K562 (cell line): ENCODE data around the gene VPS33A. TPM values are rescaled to one million over a fixed set of nuclear protein-coding genes. Genes with fewer than 3 reads are reported as not detected.

Source experiments
- CREB3L1 ChIP-seq: fragments of 450-650 bp; IDR thresholded peaks from 2 replicates; pipeline ENCODE4 v1.6.1; 2014; ENCODE audit warnings: low read depth, mild to moderate bottlenecking, moderate library complexity, borderline replicate concordance
- FOXP4 ChIP-seq: sonication (generic); formaldehyde crosslinking; IDR thresholded peaks from 2 replicates; pipeline ENCODE4 v1.8.0; 2022; ENCODE audit warnings: mild to moderate bottlenecking, missing genetic modification reagents, borderline replicate concordance
- KDM2B ChIP-seq: fragments of 250-450 bp; sonication (Bioruptor Pico); IDR thresholded peaks from 2 replicates; pipeline ENCODE4 v1.8.0; 2021; ENCODE audit warnings: mild to moderate bottlenecking, moderate library complexity
- MAFK ChIP-seq: IDR thresholded peaks from 2 replicates; pipeline ENCODE4 v1.6.1; 2011; ENCODE audit warnings: low read length, improper control_type of control experiment
- NFIX ChIP-seq: fragments of 250-450 bp; sonication (Bioruptor Pico); IDR thresholded peaks from 2 replicates; pipeline ENCODE4 v1.4.0; 2020; ENCODE audit warnings: low read depth, mild to moderate bottlenecking, moderate library complexity
- OTX1 ChIP-seq: fragments of 450-650 bp; formaldehyde crosslinking; IDR thresholded peaks from 2 replicates; pipeline ENCODE4 v1.4.0; 2022; ENCODE audit warnings: mild to moderate bottlenecking
- PML ChIP-seq: IDR thresholded peaks from 2 replicates; pipeline ENCODE4 v1.6.1; 2012; ENCODE audit warnings: low read length, inconsistent platforms
- POLR2AphosphoS2 ChIP-seq: IDR thresholded peaks from 2 replicates; pipeline ENCODE4 v1.6.1; 2012; ENCODE audit warnings: low read length, improper control_type of control experiment
- PTTG1 ChIP-seq: fragments of 450-650 bp; IDR thresholded peaks from 2 replicates; pipeline ENCODE4 v1.6.1; 2016; ENCODE audit warnings: low read depth, mild to moderate bottlenecking, missing genetic modification characterization, missing compliant biosample characterization
- RFX5 ChIP-seq: IDR thresholded peaks from 2 replicates; pipeline ENCODE4 v1.6.1; 2011; ENCODE audit warnings: low read depth, mild to moderate bottlenecking, improper control_type of control experiment, low read length
- TAF9B ChIP-seq: fragments of 450-650 bp; IDR thresholded peaks from 2 replicates; pipeline ENCODE4 v1.6.1; 2018; ENCODE audit warnings: mild to moderate bottlenecking; ENCODE audit not compliant: partially characterized antibody
- U2AF2 ChIP-seq: fragments of 200-400 bp; formaldehyde crosslinking; optimal IDR thresholded peaks from 2 replicates; pipeline ENCODE3; 2017; ENCODE audit warnings: low read depth, mild to moderate bottlenecking, low read length
- ZKSCAN1 ChIP-seq: fragments of 150-350 bp; IDR thresholded peaks from 2 replicates; pipeline ENCODE4 v1.6.1; 2016; ENCODE audit warnings: low read depth, low read length
- ZNF384 ChIP-seq: IDR thresholded peaks from 2 replicates; pipeline ENCODE4 v1.6.1; 2012; ENCODE audit warnings: low read depth, low read length, improper control_type of control experiment
- ZNF407 ChIP-seq: fragments of 450-650 bp; IDR thresholded peaks from 2 replicates; pipeline ENCODE4 v1.6.1; 2016; ENCODE audit warnings: low read depth
- polyA plus RNA-seq, 8 experiments: library from polyadenylated mRNA; depleted of rRNA in 4 of 8; stranded (reverse) in 5 of 8; unstranded in 3 of 8; fragments of >200 nt; fragmentation: Nextera tagmentation in 2 of 8; fragmentation: Illumina TruSeq in 1 of 8; extraction: Ambion mirVana in 2 of 8; extraction: Trizol in 1 of 8; gene quantifications; 2 replicates each; pipeline versions ENCODE4 v1.2.1 to v1.2.3, GENCODE V29; 2011 to 2014; ENCODE audit warnings: inconsistent platforms in 1 of 8, missing spikeins in 1 of 8
- total RNA-seq, 7 experiments: library from RNA; depleted of rRNA in 6 of 7; stranded (reverse); fragments of >200 nt in 6 of 7; fragmentation: Illumina TruSeq in 2 of 7; extraction: Trizol in 2 of 7; gene quantifications; 2 replicates each; pipeline versions ENCODE4 v1.2.1 to v1.2.3, GENCODE V29; 2011 to 2021; ENCODE audit warnings: low replicate concordance in 1 of 7

The VPS33A gene
- total and polyA plus RNA-seq, 9 of the 15 experiments (the other 6 are each of a cell fraction or from before 2014, with no cell fraction given) = 10.6 to 34.3 (median 25.3) TPM

GRCh38 chr12:122266230-122266901 lies at the start of gene VPS33A (continued):
- TF ChIP-seq ZNF407 = peak; percentile 42; the same call in 1 of the 2 replicates
- TF ChIP-seq NFIX = no peak
- no peak for TF ChIP-seq PTTG1
- no peak for TF ChIP-seq MAFK
- no peak for TF ChIP-seq POLR2AphosphoS2
- TF ChIP-seq FOXP4 = no peak
- peak; percentile 47; the same call in 1 of the 2 replicates for TF ChIP-seq PML
- no peak for TF ChIP-seq RFX5
- TF ChIP-seq ZNF384 = peak; percentile 35
- TF ChIP-seq ZKSCAN1 = 0 out of 2 replicates have a peak, but pooled peaks have one; percentile 62
- 0 out of 2 replicates have a peak, but pooled peaks have one; percentile 27 for TF ChIP-seq KDM2B (CRISPR knock-in tag)
- no peak for TF ChIP-seq U2AF2
- no peak for TF ChIP-seq OTX1 (CRISPR knock-in tag)
- peak; percentile 82 for TF ChIP-seq TAF9B
- TF ChIP-seq CREB3L1 = peak; percentile 65; the same call in 1 of the 2 replicates
